Measurements from ENCODE around the gene LTO1.

The LTO1 gene

GRCh38 chr11:69684651-69685050 is 9.5 kb upstream of the LTO1 start:
- DNase-seq (ENCODE audit: low spot score), result no peak
- no peaks in the 10 kb centered on the region for H3K36me3 ChIP-seq (replicated peaks in 1 of 2; ENCODE audit: control insufficient read depth in 2 of 2, insufficient read depth in 2 of 2, low read length in 2 of 2)
- no peak overlapping the region for H3K4ac ChIP-seq (ENCODE audit: low read length)
- H4K8ac ChIP-seq (ENCODE audit: low read depth, low read length), result no peak overlapping the region
- peaks cover 0 to 2% of the 10 kb centered on the region in 2 donors for H3K4me1 ChIP-seq (ENCODE audit: control insufficient read depth in 2 of 2, insufficient read depth in 1 of 2, low read depth in 1 of 2, low read length in 2 of 2)
- peak overlapping the region; percentile 61 for H2BK120ac ChIP-seq (ENCODE audit: low read depth, low read length)
- no peak overlapping the region for H3K23ac ChIP-seq (ENCODE audit: low read depth, low read length, poor library complexity)
- no peak overlapping the region for H3K4me3 ChIP-seq (ENCODE audit: low read length in 2 of 2)
- H2AFZ ChIP-seq (ENCODE audit: low read length), result no peak overlapping the region
- peak overlapping the region; percentile 89 for H4K91ac ChIP-seq (ENCODE audit: low read depth, low read length, poor library complexity)
- H2BK15ac ChIP-seq (ENCODE audit: low read length), result no peak overlapping the region
- H2AK5ac ChIP-seq (ENCODE audit: low read depth, low read length), result peak overlapping the region; percentile 57
- H2BK5ac ChIP-seq (ENCODE audit: low read length), result no peak overlapping the region
- peaks cover 0 to 3% of the 10 kb centered on the region in 2 donors for H3K9me3 ChIP-seq (replicated peaks in 1 of 2; ENCODE audit: control insufficient read depth in 2 of 2, insufficient read depth in 1 of 2, low read depth in 1 of 2, low read length in 2 of 2)
- no peak overlapping the region for H3K4me2 ChIP-seq (ENCODE audit: insufficient read depth, low read length, poor library complexity, severe bottlenecking)
- H3K27me3 ChIP-seq (ENCODE audit: control insufficient read depth in 3 of 3, insufficient read depth in 3 of 3, low read depth in 1 of 3, low read length in 3 of 3), result peaks cover 0 to 14% (median 8%) of the 10 kb centered on the region in 3 experiments
- H3K27ac ChIP-seq (replicated peaks; ENCODE audit: low read length), result no peak overlapping the region
- H2BK12ac ChIP-seq (ENCODE audit: low read length), result peak overlapping the region; percentile 50
- H3K79me1 ChIP-seq (ENCODE audit: low read depth, low read length), result no peaks in the 10 kb centered on the region
- H3K14ac ChIP-seq (ENCODE audit: low read length), result no peak overlapping the region
- H3K18ac ChIP-seq (ENCODE audit: low read length), result peak overlapping the region; percentile 71
- WGBS, 2 donors (ENCODE audit: extremely low coverage in 2 of 2, insufficient read length in 2 of 2, insufficient replicate concordance in 1 of 2), result no CpG with 5 or more reads among the region's 11 CpGs
- H3K9ac ChIP-seq (ENCODE audit: low read depth, low read length, poor library complexity), result no peak overlapping the region

GRCh38 chr11:69683764-69684333 is 8.7 kb upstream of the LTO1 start:
- Histone ChIP-seq H3K27me3 (ENCODE audit: control insufficient read depth in 3 of 3, insufficient read depth in 3 of 3, low read depth in 1 of 3, low read length in 3 of 3) (peaks cover 0 to 14% (median 8%) of the 10 kb centered on the region in 3 experiments), H3K4me2 (ENCODE audit: insufficient read depth, low read length, poor library complexity, severe bottlenecking) (no peak overlapping the region), H3K9ac (ENCODE audit: low read depth, low read length, poor library complexity) (no peak overlapping the region), H3K23ac (ENCODE audit: low read depth, low read length, poor library complexity) (no peak overlapping the region), H3K9me3 (replicated peaks in 1 of 2; ENCODE audit: control insufficient read depth in 2 of 2, insufficient read depth in 1 of 2, low read depth in 1 of 2, low read length in 2 of 2) (peaks cover 0 to 3% of the 10 kb centered on the region in 2 donors), H4K91ac (ENCODE audit: low read depth, low read length, poor library complexity) (no peak overlapping the region), H2AK5ac (ENCODE audit: low read depth, low read length) (no peak overlapping the region), H2BK12ac (ENCODE audit: low read length) (no peak overlapping the region), H3K4me3 (ENCODE audit: low read length in 2 of 2) (no peak overlapping the region), H2BK120ac (ENCODE audit: low read depth, low read length) (no peak overlapping the region), H3K14ac (ENCODE audit: low read length) (no peak overlapping the region), H3K4ac (ENCODE audit: low read length) (no peak overlapping the region), H3K27ac (replicated peaks; ENCODE audit: low read length) (no peak overlapping the region), H2AFZ (ENCODE audit: low read length) (no peak overlapping the region), H4K8ac (ENCODE audit: low read depth, low read length) (no peak overlapping the region), H3K79me1 (ENCODE audit: low read depth, low read length) (no peaks in the 10 kb centered on the region), H3K4me1 (ENCODE audit: control insufficient read depth in 2 of 2, insufficient read depth in 1 of 2, low read depth in 1 of 2, low read length in 2 of 2) (peaks cover 0 to 2% of the 10 kb centered on the region in 2 donors), H2BK5ac (ENCODE audit: low read length) (no peak overlapping the region), H3K36me3 (replicated peaks in 1 of 2; ENCODE audit: control insufficient read depth in 2 of 2, insufficient read depth in 2 of 2, low read length in 2 of 2) (no peaks in the 10 kb centered on the region), H3K18ac (ENCODE audit: low read length) (no peak overlapping the region), H2BK15ac (ENCODE audit: low read length) (no peak overlapping the region)
- DNase-seq (ENCODE audit: low spot score), result no peak
- WGBS, 2 donors (ENCODE audit: extremely low coverage in 2 of 2, insufficient read length in 2 of 2, insufficient replicate concordance in 1 of 2), result no CpG with 5 or more reads among the region's 9 CpGs

GRCh38 chr11:69682681-69683326 is 7.7 kb upstream of the LTO1 start:
- Histone ChIP-seq H3K27me3 (ENCODE audit: control insufficient read depth in 3 of 3, insufficient read depth in 3 of 3, low read depth in 1 of 3, low read length in 3 of 3) (peaks cover 0 to 14% (median 8%) of the 10 kb centered on the region in 3 experiments), H2BK120ac (ENCODE audit: low read depth, low read length) (no peak overlapping the region), H3K4ac (ENCODE audit: low read length) (no peak overlapping the region), H2AK5ac (ENCODE audit: low read depth, low read length) (no peak overlapping the region), H2BK12ac (ENCODE audit: low read length) (no peak overlapping the region), H3K18ac (ENCODE audit: low read length) (no peak overlapping the region), H3K79me1 (ENCODE audit: low read depth, low read length) (no peaks in the 10 kb centered on the region), H2BK5ac (ENCODE audit: low read length) (no peak overlapping the region), H4K8ac (ENCODE audit: low read depth, low read length) (no peak overlapping the region), H2AFZ (ENCODE audit: low read length) (no peak overlapping the region), H3K4me2 (ENCODE audit: insufficient read depth, low read length, poor library complexity, severe bottlenecking) (no peak overlapping the region), H4K91ac (ENCODE audit: low read depth, low read length, poor library complexity) (no peak overlapping the region), H3K4me3 (ENCODE audit: low read length in 2 of 2) (no peak overlapping the region), H3K9me3 (replicated peaks in 1 of 2; ENCODE audit: control insufficient read depth in 2 of 2, insufficient read depth in 1 of 2, low read depth in 1 of 2, low read length in 2 of 2) (peaks cover 0 to 3% of the 10 kb centered on the region in 2 donors), H3K9ac (ENCODE audit: low read depth, low read length, poor library complexity) (no peak overlapping the region), H3K27ac (replicated peaks; ENCODE audit: low read length) (no peak overlapping the region), H2BK15ac (ENCODE audit: low read length) (no peak overlapping the region), H3K14ac (ENCODE audit: low read length) (no peak overlapping the region), H3K23ac (ENCODE audit: low read depth, low read length, poor library complexity) (no peak overlapping the region), H3K36me3 (replicated peaks in 1 of 2; ENCODE audit: control insufficient read depth in 2 of 2, insufficient read depth in 2 of 2, low read length in 2 of 2) (no peaks in the 10 kb centered on the region), H3K4me1 (ENCODE audit: control insufficient read depth in 2 of 2, insufficient read depth in 1 of 2, low read depth in 1 of 2, low read length in 2 of 2) (peaks cover 0 to 2% of the 10 kb centered on the region in 2 donors)
- no CpG with 5 or more reads among the region's 7 CpGs for WGBS, 2 donors (ENCODE audit: extremely low coverage in 2 of 2, insufficient read length in 2 of 2, insufficient replicate concordance in 1 of 2)
- no peak for DNase-seq (ENCODE audit: low spot score)

GRCh38 chr11:69682221-69682620 is 7.1 kb upstream of the LTO1 start:
- Histone ChIP-seq H3K14ac (ENCODE audit: low read length) (no peak overlapping the region), H3K36me3 (replicated peaks in 1 of 2; ENCODE audit: control insufficient read depth in 2 of 2, insufficient read depth in 2 of 2, low read length in 2 of 2) (no peaks in the 10 kb centered on the region), H3K4me3 (ENCODE audit: low read length in 2 of 2) (no peak overlapping the region), H2BK12ac (ENCODE audit: low read length) (no peak overlapping the region), H3K9me3 (replicated peaks in 1 of 2; ENCODE audit: control insufficient read depth in 2 of 2, insufficient read depth in 1 of 2, low read depth in 1 of 2, low read length in 2 of 2) (peaks cover 0 to 3% of the 10 kb centered on the region in 2 donors), H4K91ac (ENCODE audit: low read depth, low read length, poor library complexity) (no peak overlapping the region), H4K8ac (ENCODE audit: low read depth, low read length) (no peak overlapping the region), H3K27me3 (ENCODE audit: control insufficient read depth in 3 of 3, insufficient read depth in 3 of 3, low read depth in 1 of 3, low read length in 3 of 3) (peaks cover 0 to 14% (median 8%) of the 10 kb centered on the region in 3 experiments), H3K9ac (ENCODE audit: low read depth, low read length, poor library complexity) (no peak overlapping the region), H3K23ac (ENCODE audit: low read depth, low read length, poor library complexity) (no peak overlapping the region), H3K4me1 (ENCODE audit: control insufficient read depth in 2 of 2, insufficient read depth in 1 of 2, low read depth in 1 of 2, low read length in 2 of 2) (peaks cover 0 to 2% of the 10 kb centered on the region in 2 donors), H2BK15ac (ENCODE audit: low read length) (no peak overlapping the region), H3K27ac (replicated peaks; ENCODE audit: low read length) (no peak overlapping the region), H2AK5ac (ENCODE audit: low read depth, low read length) (no peak overlapping the region), H3K4ac (ENCODE audit: low read length) (no peak overlapping the region), H3K79me1 (ENCODE audit: low read depth, low read length) (no peaks in the 10 kb centered on the region), H2BK5ac (ENCODE audit: low read length) (no peak overlapping the region), H2BK120ac (ENCODE audit: low read depth, low read length) (no peak overlapping the region), H3K4me2 (ENCODE audit: insufficient read depth, low read length, poor library complexity, severe bottlenecking) (no peak overlapping the region), H2AFZ (ENCODE audit: low read length) (no peak overlapping the region), H3K18ac (ENCODE audit: low read length) (no peak overlapping the region)
- no peak for DNase-seq (ENCODE audit: low spot score)
- no CpG with 5 or more reads among the region's 6 CpGs for WGBS, 2 donors (ENCODE audit: extremely low coverage in 2 of 2, insufficient read length in 2 of 2, insufficient replicate concordance in 1 of 2)

All from neuronal stem cell (in vitro differentiated cells).